BE2C (cell line): ENCODE data around the gene HPGDS. TPM values are rescaled to one million over a fixed set of nuclear protein-coding genes. Genes with fewer than 3 reads are reported as not detected.
"Not testable (repeated sequence)": the region's sequence is repeated elsewhere in the genome, so short reads cannot be mapped to it uniquely, and the experiment has no call there.

Experiments used
- DNase-seq: peaks from one replicate; pipeline ENCODE4 v3.0.0-alpha.2; 2020
- H3K27me3 ChIP-seq: fragments of 250-450 bp; sonication (Bioruptor Pico); 2 replicates; pipeline ENCODE4 v1.5.1; 2020; ENCODE audit warnings: mild to moderate bottlenecking
- H3K36me3 ChIP-seq: fragments of 250-450 bp; sonication (Bioruptor Pico); 2 replicates; pipeline ENCODE4 v1.5.1; 2020; ENCODE audit warnings: mild to moderate bottlenecking
- H3K4me1 ChIP-seq: fragments of 250-450 bp; sonication (Bioruptor Pico); 2 replicates; pipeline ENCODE4 v1.5.1; 2020
- H3K4me3 ChIP-seq: 2 replicates; pipeline ENCODE4 v1.5.1; 2011; ENCODE audit warnings: low read depth, low read length
- H3K9me3 ChIP-seq: fragments of 250-450 bp; sonication (Bioruptor Pico); 2 replicates; pipeline ENCODE4 v1.5.1; 2020
- polyA plus RNA-seq: library from polyadenylated mRNA; unstranded; fragments of >200 nt; gene quantifications from one replicate; pipeline ENCODE4 v1.2.1, GENCODE V29; 2012; ENCODE audit warnings: low read depth, missing spikeins; ENCODE audit not compliant: insufficient read length, insufficient read depth
- TF ChIP-seq, protein P1 (sequence below): IDR thresholded peaks from 2 replicates; pipeline ENCODE4 v1.5.1; 2012; ENCODE audit warnings: mild to moderate bottlenecking, low read depth, low read length

HPGDS gene
- 0.54 TPM for polyA plus RNA-seq

DNA sequence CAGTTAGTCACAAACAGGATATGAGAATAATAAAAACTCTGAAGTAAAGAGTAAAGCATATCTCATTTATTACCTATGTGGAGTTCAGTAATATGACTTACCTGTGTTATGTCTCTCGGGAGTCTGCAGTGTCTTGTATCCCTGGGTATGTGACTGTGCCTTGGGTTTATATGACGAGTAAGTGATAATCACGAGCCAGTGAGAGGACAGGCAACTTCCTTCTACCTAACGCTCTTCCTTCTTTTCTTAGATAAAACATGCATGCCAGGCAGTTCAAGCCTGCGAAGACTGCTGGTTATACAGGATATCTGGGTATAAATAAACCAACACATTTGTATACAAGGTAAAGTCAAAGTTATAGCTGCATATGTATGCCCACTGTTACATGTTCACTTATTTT is at the start of gene HPGDS:
Gene HPGDS (minus strand): TSS at position 143 of the 400 bp plus-strand sequence. CDS start 8,207 bp downstream, outside the sequence.
- H3K27me3 ChIP-seq: no peaks in the 10 kb centered on the region
- no peaks in the 10 kb centered on the region for H3K36me3 ChIP-seq
- TF ChIP-seq, protein P1, sequence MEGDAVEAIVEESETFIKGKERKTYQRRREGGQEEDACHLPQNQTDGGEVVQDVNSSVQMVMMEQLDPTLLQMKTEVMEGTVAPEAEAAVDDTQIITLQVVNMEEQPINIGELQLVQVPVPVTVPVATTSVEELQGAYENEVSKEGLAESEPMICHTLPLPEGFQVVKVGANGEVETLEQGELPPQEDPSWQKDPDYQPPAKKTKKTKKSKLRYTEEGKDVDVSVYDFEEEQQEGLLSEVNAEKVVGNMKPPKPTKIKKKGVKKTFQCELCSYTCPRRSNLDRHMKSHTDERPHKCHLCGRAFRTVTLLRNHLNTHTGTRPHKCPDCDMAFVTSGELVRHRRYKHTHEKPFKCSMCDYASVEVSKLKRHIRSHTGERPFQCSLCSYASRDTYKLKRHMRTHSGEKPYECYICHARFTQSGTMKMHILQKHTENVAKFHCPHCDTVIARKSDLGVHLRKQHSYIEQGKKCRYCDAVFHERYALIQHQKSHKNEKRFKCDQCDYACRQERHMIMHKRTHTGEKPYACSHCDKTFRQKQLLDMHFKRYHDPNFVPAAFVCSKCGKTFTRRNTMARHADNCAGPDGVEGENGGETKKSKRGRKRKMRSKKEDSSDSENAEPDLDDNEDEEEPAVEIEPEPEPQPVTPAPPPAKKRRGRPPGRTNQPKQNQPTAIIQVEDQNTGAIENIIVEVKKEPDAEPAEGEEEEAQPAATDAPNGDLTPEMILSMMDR: no peak
- H3K9me3 ChIP-seq: no peaks in the 10 kb centered on the region
- no peak within 1 kb of the TSS for H3K4me3 ChIP-seq
- H3K4me1 ChIP-seq: peaks cover 32% of the 10 kb centered on the region
- no peak for DNase-seq

DNA sequence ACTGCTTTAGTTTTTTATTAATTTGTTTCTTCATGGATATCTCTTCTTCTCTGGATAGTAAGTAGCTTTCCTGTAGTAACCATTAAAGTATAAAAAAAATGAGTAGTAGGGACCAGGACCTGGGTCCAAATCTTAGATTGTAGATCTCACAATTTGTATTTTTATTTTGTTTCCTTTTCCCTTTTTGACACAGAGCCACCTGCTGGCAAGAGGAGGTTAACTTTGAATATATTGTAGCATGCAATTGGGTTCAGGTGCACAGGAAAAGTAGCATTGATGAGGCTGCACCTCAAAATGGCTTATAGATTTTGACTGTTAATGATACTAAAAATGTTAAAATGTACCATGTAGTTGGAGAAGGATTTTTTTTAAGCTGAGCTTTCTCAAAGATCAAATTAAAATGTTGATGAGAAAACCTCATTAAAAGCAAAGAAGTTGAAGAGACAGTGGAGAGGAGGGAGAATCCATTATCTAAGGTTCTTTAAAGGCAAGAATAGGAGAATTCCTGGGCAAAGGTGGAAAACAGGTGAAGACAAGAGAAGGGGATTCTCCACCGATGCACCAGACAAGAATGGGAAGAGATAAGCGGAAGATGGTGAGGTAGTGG is 48.3 kb upstream of the HPGDS start:
- Histone ChIP-seq H3K9me3 (no peaks in the 10 kb centered on the region), H3K27me3 (no peaks in the 10 kb centered on the region), H3K4me3 (no peak overlapping the region), H3K4me1 (no peaks in the 10 kb centered on the region), H3K36me3 (no peaks in the 10 kb centered on the region)
- DNase-seq: peak; percentile 27
- TF ChIP-seq, protein P1: peak; percentile 71

DNA sequence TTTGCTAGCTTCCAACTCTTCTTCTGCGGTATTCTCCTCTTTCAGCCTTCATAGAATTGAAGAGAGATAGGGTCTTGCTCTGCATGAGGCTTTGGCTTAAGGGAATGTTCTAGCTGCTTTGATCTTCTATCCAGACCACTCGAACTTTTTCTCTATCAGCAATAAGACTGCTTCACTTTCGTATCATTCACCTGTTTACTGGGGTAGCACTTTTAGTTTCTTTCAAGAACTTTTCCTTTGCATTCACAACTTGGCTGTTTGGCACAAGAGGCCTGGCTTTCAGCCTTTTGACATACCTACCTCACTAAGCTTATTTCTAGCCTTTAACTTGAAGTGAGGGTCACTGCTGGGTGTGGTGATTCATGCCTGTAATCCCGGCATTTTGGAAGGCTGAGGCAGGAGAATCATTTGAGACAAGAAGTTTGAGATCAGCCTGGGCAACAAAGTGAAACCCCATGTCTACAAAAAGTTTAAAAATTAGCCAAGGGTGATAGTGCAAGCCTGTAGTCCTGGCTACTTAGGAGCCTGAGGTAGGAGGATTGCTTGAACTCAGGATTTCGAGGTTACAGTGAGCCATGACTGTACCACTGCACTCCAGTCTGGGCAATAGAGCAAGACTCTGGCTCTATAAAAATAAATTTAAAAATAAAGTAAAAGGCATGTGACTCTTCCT is 47.1 kb upstream of the HPGDS start:
- no peaks in the 10 kb centered on the region for H3K27me3 ChIP-seq
- TF ChIP-seq, protein P1: no peak
- no peak for DNase-seq
- no peaks in the 10 kb centered on the region for H3K4me1 ChIP-seq
- no peak overlapping the region for H3K4me3 ChIP-seq
- no peaks in the 10 kb centered on the region for H3K36me3 ChIP-seq
- no peaks in the 10 kb centered on the region for H3K9me3 ChIP-seq

DNA sequence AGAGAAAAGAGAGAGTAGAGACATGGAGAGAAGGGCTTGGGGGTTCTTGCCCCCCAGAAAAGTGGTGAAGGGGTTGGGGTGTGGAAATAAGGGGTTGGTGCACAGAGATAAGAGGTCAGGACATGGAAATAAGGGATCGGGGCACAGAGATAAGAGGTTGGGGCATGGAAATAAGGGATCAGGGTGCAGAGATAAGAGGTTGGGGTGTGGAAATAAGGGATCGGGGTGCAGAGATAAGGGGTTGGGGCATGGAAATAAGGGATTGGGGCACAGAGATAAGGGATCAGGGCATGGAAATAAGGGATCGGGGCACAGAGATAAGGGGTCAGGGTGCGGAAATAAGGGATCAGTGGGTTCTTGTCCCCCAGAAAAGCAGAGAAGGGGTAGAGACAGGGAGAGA is 45.3 kb upstream of the HPGDS start:
- not testable (repeated sequence) for H3K4me1 ChIP-seq, H3K36me3 ChIP-seq, H3K9me3 ChIP-seq, H3K4me3 ChIP-seq, DNase-seq, H3K27me3 ChIP-seq

DNA sequence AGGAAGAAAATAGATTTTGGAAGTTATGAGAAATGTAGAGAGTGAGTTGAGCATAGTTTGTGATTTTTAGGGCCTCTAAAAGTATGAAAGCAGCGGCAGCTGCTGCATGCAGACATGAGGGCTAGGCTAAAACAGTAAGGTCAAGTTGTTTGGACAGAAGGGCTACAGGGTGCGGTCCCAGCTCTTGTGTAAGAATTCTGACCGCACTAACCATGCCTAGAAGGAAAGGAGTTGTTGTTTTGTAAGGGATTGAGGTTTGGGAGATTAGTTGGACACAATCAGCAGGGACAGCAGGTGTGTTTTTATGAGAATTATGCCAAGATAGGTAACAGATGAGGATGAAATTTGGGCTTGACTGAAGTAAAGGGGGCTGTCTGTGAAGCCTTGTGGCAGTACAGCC is 42.8 kb upstream of the HPGDS start:
- not testable (repeated sequence) for H3K27me3 ChIP-seq, H3K9me3 ChIP-seq, H3K4me3 ChIP-seq, H3K4me1 ChIP-seq, H3K36me3 ChIP-seq, DNase-seq

DNA sequence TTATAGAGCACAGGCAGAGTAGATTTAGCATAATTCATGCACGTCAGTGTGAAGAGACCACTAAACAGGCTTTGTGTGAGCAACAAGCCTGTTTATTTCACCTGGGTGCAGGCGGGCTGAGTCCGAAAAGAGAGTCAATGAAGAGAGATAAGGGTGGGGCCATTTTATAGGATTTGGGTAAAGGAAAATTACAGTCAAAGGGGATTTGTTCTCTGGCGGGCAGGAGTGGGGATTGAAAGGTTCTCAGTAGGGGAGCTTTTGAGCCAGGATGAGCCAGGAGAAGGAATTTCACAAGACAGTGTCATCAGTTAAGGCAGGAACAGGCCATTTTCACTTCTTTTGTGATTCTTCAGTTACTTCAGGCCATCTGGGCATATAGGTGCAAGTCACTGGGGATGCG is 40.3 kb upstream of the HPGDS start:
- not testable (repeated sequence) for H3K27me3 ChIP-seq, H3K4me3 ChIP-seq, H3K4me1 ChIP-seq, DNase-seq, H3K36me3 ChIP-seq, H3K9me3 ChIP-seq

DNA sequence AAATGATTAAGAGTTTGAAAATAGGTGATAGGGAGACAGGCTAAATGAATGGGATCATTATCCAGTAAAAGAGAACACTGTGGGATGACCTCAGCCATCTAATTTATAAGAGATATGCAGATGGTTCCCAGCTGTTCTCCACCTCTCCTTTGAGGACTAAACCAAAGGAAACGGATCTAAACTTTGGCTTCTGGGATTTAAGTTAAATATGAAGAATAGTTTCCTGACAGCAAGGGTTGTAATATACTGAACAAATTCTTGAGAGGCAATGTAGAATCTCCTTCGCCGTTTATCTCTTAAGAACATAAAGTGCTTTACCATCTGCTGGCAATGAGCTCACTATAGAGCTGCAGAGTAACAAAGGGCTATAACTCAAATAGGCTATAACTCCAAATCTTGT is 35.4 kb upstream of the HPGDS start:
- H3K9me3 ChIP-seq: no peaks in the 10 kb centered on the region
- no peak for DNase-seq
- H3K27me3 ChIP-seq: no peaks in the 10 kb centered on the region

More for the DNA sequence above, 35.4 kb upstream of the HPGDS start:
- no peak overlapping the region for H3K4me3 ChIP-seq
- H3K4me1 ChIP-seq: peaks cover 8% of the 10 kb centered on the region; the same call in 1 of the 2 replicates
- TF ChIP-seq, protein P1: no peak
- no peaks in the 10 kb centered on the region for H3K36me3 ChIP-seq
